SHP77 treated with DMSO at 0.1 percent for 48 hours (cell line): ENCODE measurements around the gene TUBB4B.
"Not testable (repeated sequence)": the region's sequence is repeated elsewhere in the genome, so short reads cannot be mapped to it uniquely, and the experiment has no call there.

ENCODE experiments used
- DNase-seq: peaks from one replicate; lab custom pipeline; 2025; lab: John Stamatoyannopoulos, UW

Gene TUBB4B

DNA sequence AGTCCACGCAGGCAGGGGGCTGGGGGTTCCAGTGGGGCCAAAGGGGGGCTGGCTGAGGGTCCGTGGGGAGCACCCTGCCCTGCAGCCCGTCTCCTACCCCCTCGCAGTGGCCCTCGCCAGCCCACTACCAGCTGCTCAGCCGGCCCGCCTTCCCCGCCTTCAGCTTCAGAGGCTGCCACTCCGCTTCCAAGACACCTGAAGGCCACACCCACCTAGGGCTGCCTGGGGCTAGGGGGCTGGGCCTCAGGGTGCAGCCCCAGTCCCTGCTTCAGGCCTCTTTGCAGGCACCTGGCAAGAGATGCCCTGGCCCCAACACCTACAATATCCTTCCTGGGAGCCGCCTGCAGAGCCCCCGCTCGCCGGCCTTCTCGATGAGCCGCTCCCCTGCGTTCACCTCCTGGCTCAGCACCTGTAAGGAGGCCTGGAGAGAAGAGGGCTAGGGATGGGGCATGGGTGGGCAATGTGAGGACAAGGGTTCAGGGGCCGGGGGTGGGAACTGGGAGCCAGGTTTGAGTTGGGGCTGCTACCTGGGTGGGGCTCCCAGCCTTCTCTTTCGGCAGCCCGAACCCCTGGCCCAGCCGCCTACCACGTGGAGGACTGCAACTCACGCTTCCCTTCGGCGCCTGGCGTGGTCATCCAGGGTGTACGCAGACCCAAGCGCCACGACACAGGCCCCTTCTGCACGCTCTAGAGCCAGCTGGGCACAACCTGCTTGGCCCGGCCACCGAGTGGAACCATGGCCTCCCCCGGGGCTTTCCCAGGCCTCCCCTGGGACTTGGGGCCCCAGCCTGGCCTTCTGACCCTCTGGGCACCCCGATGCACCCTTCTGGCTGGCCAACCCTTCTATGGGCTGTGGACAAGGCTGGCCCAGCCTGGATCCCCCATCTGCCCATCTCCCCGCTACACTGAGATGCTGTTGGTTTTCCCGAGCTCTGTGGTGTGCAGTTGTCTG is 11.7 kb downstream of the TUBB4B start:
- DNase-seq: no peak

DNA sequence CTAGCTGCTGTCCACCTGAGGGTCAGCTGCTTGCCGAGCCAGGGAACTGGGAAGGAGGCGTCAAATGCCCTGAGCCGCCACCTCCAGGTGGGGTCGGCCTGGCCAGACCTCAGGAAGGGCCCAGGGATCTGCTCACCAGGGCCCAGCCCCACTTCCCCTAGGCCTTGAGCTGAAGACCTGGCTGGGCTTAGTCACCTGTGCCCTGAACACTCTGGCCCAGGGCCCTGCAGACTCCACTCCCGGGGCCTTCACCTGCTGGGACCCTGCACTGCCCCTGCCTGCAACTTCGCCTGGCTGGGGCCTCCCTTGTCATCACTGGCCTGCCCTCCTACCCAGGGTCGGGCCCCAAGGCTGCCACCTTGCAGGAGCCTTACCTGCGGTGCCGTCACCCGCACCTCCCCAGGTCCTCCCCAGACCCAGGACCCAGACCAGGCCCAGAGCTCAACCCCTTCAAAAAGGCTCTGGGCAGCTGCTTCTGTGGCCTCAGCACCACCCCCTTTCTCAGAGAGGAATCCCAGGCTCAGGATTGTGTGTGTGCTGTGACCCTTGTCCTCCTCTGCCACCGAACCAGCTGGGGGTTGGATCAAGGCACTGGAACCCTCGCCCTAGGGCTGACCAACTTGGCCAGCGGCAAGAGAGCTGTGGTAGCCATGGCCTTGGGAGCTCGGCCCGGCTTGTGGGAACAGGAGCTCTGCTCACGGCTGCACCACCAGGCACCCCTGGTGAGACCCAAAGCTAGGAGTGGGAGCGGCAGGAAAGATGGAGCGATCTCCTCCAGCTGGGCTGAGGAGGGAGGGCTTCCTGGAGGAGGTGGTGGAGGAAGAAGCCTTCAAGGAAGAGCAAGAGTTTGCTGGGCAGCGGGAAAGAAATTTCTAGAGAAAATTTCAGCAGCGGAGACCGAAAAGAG is 12.9 kb downstream of the TUBB4B start:
- no peak for DNase-seq

DNA sequence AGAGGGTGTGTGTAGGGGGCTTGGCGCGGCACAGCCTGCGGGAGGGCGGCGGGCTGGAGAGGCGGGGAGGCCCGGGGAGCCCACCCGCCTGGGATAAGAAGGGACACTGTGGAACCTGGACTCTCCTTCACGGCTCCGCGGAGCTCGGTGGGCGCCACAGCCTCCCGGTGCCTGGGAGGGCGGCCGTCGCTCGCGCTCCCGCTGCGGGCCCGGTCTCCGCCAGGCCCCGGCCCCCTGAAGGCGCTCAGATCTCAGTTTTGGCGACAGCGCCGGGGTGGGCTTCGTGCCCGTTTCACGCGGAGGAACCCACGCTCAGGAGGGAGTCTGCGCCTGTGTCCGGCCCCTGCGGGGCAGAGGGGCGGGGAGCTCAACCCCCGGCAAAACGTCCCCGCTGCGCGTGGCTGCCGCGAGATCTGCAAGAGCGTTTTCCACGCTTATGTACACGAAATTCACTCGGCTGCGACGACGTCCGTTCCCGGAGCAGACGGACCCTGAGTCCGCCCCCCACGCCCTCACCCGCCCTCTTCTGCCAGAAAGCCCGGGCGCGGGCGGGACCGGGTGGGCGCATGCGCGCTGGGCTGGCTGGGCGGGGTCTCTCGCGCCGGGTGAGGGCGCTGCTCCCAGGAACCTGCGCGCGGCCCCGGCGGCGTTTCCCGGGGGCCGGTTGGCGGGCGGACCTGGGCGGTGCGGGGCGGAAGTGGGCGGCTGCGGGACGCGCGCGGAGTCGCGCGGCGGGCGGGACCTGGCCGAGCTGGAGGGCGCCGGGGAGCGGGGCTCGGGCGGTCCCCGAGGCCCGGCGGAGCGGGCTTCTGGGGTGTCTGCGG is 13.7 kb downstream of the TUBB4B start, which contains the start of gene NELFB:
TSS of gene NELFB (plus strand) at position 704 of the 824 bp plus-strand sequence.
- peak; percentile 65 for DNase-seq

- no peak for DNase-seq
Measured at GRCh38 chr9:137255448-137256114, 14.5 kb downstream of the TUBB4B start.

DNA sequence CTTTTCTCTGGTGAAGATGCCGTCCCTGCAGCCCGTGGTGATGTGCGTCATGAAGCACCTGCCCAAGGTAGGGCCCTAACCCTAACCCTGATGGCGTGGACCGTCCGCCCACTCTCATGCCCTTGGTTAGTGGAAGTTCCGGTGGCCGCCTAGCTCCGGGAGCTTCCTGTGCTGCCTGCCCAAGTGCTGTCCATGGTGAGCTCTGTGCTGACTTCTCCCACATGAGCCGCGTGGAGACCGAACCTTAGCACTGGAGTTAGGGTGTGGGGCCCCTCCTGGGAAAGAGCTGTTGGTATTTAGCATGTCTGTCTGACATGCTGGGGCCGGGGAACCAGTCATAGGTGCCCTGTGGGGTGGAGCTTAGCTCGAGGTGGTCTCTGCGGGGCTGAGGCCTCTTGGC is 15.3 kb downstream of the TUBB4B start:
- no peak for DNase-seq

DNA sequence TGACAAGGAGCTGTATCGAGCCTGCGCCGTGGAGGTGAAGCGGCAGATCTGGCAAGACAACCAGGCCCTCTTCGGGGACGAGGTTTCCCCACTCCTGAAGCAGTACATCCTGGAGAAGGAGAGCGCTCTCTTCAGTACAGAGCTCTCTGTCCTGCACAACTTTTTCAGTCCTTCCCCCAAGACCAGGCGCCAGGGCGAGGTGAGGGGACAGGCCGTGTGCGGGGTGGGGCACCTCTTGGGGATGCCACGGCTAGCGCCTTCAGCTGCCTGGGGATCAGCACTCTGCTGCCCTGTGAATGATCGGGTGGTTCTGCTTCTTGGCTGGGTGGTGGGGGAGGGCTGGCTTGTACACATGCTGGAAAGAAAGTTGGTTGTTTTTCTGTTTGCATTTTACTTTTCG is 15.8 kb downstream of the TUBB4B start:
- no peak for DNase-seq

- DNase-seq: not testable (repeated sequence)
Measured at GRCh38 chr9:137262173-137262908, 21.3 kb downstream of the TUBB4B start.

DNA sequence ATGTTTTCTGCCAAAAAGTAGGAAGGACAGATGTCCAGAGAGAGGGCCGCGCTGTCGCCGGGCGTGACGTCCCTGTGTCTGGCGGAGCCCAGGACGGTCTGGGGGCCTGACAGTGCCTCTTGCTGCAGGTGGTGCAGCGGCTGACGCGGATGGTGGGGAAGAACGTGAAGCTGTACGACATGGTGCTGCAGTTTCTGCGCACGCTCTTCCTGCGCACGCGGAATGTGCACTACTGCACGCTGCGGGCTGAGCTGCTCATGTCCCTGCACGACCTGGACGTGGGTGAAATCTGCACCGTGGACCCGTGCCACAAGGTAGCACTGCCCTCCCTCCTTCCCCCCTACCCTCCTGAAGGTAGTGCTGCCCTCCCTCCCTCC is 21.8 kb downstream of the TUBB4B start:
- DNase-seq: no peak

- DNase-seq: no peak
Measured at GRCh38 chr9:137263506-137263905, 22.4 kb downstream of the TUBB4B start.

DNA sequence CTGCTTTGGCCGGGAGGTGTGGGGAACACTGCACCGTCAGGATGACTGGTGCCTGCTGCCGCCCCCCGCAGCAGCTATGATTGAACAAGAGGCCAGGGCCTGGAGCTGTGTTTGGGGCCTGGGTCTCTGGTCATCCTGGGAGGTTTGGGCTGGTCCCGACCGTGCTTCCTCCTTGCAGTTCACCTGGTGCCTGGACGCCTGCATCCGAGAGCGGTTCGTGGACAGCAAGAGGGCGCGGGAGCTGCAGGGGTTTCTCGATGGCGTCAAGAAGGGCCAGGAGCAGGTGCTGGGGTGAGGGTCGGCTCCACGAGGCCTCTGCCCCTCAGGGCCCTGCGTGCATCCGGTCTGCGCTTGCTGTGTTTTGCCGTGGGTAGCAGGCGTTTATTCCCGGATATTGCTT is 23.0 kb downstream of the TUBB4B start:
- DNase-seq: no peak

DNA sequence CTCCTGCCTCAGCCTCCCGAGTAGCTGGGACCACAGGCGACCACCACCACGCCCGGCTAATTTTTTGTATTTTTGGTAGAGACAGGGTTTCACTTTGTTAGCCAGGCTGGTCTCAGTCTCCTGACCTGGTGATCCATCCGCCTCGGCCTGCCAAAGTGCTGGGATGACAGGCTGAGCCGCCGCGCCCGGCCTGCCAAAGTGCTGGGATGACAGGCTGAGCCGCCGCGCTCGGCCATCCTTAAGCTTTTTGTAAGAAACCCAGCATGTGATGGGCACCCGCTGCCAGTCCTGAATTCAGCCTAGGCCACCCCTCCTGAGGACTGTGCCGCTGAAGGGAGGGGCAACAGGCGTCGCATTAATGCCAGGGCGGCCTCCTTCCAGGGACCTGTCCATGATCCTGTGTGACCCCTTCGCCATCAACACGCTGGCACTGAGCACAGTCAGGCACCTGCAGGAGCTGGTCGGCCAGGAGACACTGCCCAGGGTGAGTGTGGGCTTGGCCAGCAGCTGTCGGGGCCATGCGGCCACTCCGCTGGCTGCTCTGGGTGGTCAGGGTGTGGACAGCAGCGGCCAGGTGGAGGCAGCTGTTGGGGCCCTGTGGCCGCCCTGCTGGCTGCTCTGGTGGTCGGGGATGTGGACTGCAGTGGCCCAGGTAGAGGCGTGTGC is 24.5 kb downstream of the TUBB4B start:
- DNase-seq: no peak

GRCh38 chr9:137266162-137266527 is 25.1 kb downstream of the TUBB4B start:
- DNase-seq: no peak

- no peak for DNase-seq
Measured at GRCh38 chr9:137266585-137267453, 25.7 kb downstream of the TUBB4B start.

DNA sequence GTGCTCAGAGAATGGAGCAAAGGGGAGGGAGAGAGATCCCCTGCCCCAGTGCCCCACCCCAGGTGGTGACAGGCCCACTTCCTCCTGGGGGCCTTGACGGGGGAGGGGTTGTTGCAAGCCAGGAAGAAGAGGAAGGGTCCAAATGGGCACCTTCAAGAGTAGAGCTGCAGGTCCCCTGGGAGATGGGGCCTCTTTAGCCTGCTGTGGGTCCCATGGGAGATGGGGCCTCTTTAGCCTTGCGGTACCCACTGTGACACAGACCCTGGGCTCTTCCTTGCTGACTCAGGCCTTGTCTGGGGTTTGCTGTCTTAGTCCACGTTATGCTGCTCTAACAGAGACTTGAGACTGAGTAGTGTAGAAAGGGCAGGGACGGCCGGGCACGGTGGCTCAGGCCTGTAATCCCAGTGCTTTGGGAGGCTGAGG is 26.9 kb downstream of the TUBB4B start:
- no peak for DNase-seq

DNA sequence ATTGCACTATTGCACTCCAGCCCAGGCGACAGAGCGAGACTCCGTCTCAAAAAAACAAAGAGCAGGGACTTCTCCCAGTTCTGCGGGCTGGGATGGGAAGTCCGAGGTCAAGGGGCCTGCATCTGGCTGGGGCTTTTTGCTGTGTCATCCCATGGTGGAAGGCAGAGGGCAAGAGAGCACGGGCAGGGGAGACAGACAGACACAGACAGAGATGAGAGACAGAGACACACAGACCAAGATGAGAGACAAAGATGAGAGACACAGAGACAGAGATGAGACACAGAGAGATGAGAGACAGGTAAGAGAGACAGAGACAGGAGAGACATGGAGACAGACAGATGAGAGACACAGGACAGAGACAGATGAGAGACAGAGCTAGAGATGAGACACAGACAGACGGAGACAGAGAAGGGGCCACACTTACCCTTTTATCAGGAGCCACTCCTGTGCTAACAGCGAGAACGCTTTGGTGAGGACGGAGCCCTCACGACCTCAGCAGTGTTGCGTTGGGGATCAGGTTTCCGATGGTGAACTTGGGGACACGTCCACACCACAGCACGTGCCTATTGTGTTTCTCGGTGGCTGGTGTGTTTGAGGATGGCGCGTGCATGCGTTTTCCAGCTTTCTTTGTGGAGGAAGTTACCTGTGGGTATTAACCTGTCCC is 27.6 kb downstream of the TUBB4B start:
- no peak for DNase-seq

GRCh38 chr9:137269231-137269772 is 28.2 kb downstream of the TUBB4B start:
- DNase-seq: peak; percentile 45

GRCh38 chr9:137270929-137271695 is 30.0 kb downstream of the TUBB4B start:
- no peak for DNase-seq
